Keratinocyte (primary cell): Measurements from ENCODE around the gene CSMD2. TPM values are rescaled to one million over a fixed set of nuclear protein-coding genes. Genes with fewer than 3 reads are reported as not detected.

Source experiments
- DNase-seq: peaks from one replicate; pipeline ENCODE4 v3.0.0-alpha.2; 2011; ENCODE audit warnings: low read depth, missing footprints, low spot score
- FAIRE-seq: peaks from 2 replicates; lab custom pipeline; 2011; peaks lifted over from hg19 to GRCh38; lab: Jason Lieb, UNC
- H2AFZ ChIP-seq: 2 replicates; pipeline ENCODE4 v1.6.0; 2012; ENCODE audit warnings: low read length, control low read depth, inconsistent platforms; ENCODE audit not compliant: control insufficient read depth
- H3K27ac ChIP-seq: 2 replicates; pipeline ENCODE4 v1.5.1; 2011; ENCODE audit warnings: low read length; ENCODE audit not compliant: control insufficient read depth, insufficient read depth
- H3K27me3 ChIP-seq: 3 replicates; pipeline ENCODE4 v1.6.0; 2011; ENCODE audit warnings: low read length; ENCODE audit not compliant: control insufficient read depth, insufficient read depth; ENCODE audit errors: extremely low read depth
- H3K36me3 ChIP-seq, 2 experiments: 2 replicates in 1 of 2; 3 replicates in 1 of 2; pipeline ENCODE4 v1.5.1; 2011; ENCODE audit warnings: low read length in 2 of 2, mild to moderate bottlenecking in 1 of 2; ENCODE audit not compliant: control insufficient read depth in 2 of 2, insufficient read depth in 2 of 2; ENCODE audit errors: extremely low read depth in 1 of 2
- H3K4me1 ChIP-seq: 3 replicates; pipeline ENCODE4 v1.5.1; 2011; ENCODE audit warnings: low read length; ENCODE audit not compliant: control insufficient read depth, insufficient read depth; ENCODE audit errors: extremely low read depth
- H3K4me2 ChIP-seq: 3 replicates; pipeline ENCODE4 v1.6.0; 2011; ENCODE audit warnings: low read depth, low read length; ENCODE audit not compliant: control insufficient read depth, insufficient read depth; ENCODE audit errors: extremely low read depth
- H3K4me3 ChIP-seq, 3 experiments: fragments of 200-600 bp in 1 of 3; sonication (generic) in 1 of 3; 2 replicates in 2 of 3; 3 replicates in 1 of 3; pipeline ENCODE4 v1.5.1; 2011 to 2016; ENCODE audit warnings: low read length in 3 of 3, mild to moderate bottlenecking in 3 of 3, control low read depth in 2 of 3, inconsistent platforms in 1 of 3, low read depth in 1 of 3, mixed read lengths in 1 of 3, mixed run types in 1 of 3, moderate library complexity in 1 of 3; ENCODE audit not compliant: control insufficient read depth in 2 of 3, insufficient read depth in 2 of 3; ENCODE audit errors: extremely low read depth in 1 of 3
- H3K79me2 ChIP-seq: 2 replicates; pipeline ENCODE4 v1.6.0; 2012; ENCODE audit warnings: low read length; ENCODE audit not compliant: control insufficient read depth, insufficient read depth
- H3K9ac ChIP-seq: 3 replicates; pipeline ENCODE4 v1.6.0; 2011; ENCODE audit warnings: low read length; ENCODE audit not compliant: control insufficient read depth, insufficient read depth; ENCODE audit errors: extremely low read depth
- H3K9me1 ChIP-seq: 3 replicates; pipeline ENCODE4 v1.6.0; 2011; ENCODE audit warnings: low read length; ENCODE audit not compliant: control insufficient read depth, insufficient read depth; ENCODE audit errors: extremely low read depth
- H3K9me3 ChIP-seq: 2 replicates; pipeline ENCODE4 v1.5.1; 2012; ENCODE audit warnings: low read depth, low read length; ENCODE audit not compliant: control insufficient read depth
- H4K20me1 ChIP-seq: 3 replicates; pipeline ENCODE4 v1.6.0; 2011; ENCODE audit warnings: low read length; ENCODE audit not compliant: control insufficient read depth, insufficient read depth; ENCODE audit errors: extremely low read depth
- CTCF ChIP-seq, 3 experiments: IDR thresholded peaks in 1 of 3; conservative IDR thresholded peaks in 1 of 3; optimal IDR thresholded peaks in 1 of 3; 2 replicates in 2 of 3; 3 replicates in 1 of 3; pipeline versions ENCODE3 to v1.5.1; 2011; ENCODE audit warnings: low read length in 3 of 3, mild to moderate bottlenecking in 3 of 3, moderate library complexity in 2 of 3, control low read depth in 1 of 3, inconsistent platforms in 1 of 3; ENCODE audit not compliant: insufficient read depth in 2 of 3; ENCODE audit errors: extremely low read depth in 1 of 3
- EZH2 ChIP-seq: IDR thresholded peaks from one replicate; pipeline ENCODE4 v1.6.1; 2012; ENCODE audit warnings: inconsistent platforms, mild to moderate bottlenecking, low read length, moderate library complexity
- dilution Hi-C: fragments of 300-500 bp; cut with MboI; formaldehyde crosslinking; loops from one replicate; pipeline ENCODE4 v1.7.0; 2020; ENCODE audit warnings: low sequenced_read_pairs; ENCODE audit not compliant: extremely low pct_ligation_motif_present
- polyA plus RNA-seq, 5 experiments: library from polyadenylated mRNA; depleted of rRNA in 3 of 5; stranded (reverse) in 3 of 5; stranded (forward) in 1 of 5; unstranded in 1 of 5; fragments of >200 nt; gene quantifications; 1 replicate in 1 of 5; 2 replicates in 3 of 5; 3 replicates in 1 of 5; pipeline versions ENCODE4 v1.2.1 to v1.2.3, GENCODE V29; 2011 to 2012; ENCODE audit warnings: missing spikeins in 2 of 5, low read depth in 1 of 5, low replicate concordance in 1 of 5

Gene CSMD2
- polyA plus RNA-seq, 1 donor (not counting 4 experiments of a cell fraction or from before 2014, with no cell fraction given): 2.0 TPM

DNA sequence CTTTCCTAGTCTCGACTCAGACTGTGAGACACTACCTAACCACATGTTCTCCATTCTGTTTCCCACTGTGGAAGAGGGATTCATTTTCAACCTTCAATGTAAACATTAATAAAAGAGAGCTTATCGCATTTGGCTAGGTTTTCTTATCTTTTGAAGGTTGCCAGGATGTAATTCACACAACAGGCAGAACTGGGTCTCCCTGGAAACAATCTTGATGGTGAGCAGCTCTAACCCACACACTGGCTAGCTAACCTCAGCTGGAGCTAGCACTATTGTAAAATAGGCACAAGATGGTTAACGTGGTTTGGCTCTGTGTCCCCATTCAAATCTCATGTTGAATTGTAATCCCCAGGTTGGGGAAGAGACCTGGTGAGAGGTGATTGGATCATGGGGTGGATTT lies 617.5 kb downstream of the CSMD2 start:
- H3K27me3 ChIP-seq: no peaks in the 10 kb centered on the region
- FAIRE-seq: no peak

GRCh38 chr1:33541966-33542365 lies 623.1 kb downstream of the CSMD2 start:
- no peaks in the 10 kb centered on the region for H4K20me1 ChIP-seq
- H3K27me3 ChIP-seq: peaks cover 4% of the 10 kb centered on the region
- H3K9me1 ChIP-seq: no peaks in the 10 kb centered on the region
- FAIRE-seq (no peak), DNase-seq (no peak)
- H3K36me3 ChIP-seq: no peaks in the 10 kb centered on the region
- H3K9me3 ChIP-seq: no peaks in the 10 kb centered on the region
- H3K4me1 ChIP-seq: no peaks in the 10 kb centered on the region
- no peaks in the 10 kb centered on the region for H3K79me2 ChIP-seq
- no peak overlapping the region for H3K9ac ChIP-seq
- H3K4me3 ChIP-seq: no peak overlapping the region
- dilution Hi-C loops: no loop called here
- TF ChIP-seq CTCF (optimal IDR thresholded peaks at IDR 0.05 in 1 of 3, IDR thresholded peaks at IDR 0.05 in 1 of 3, conservative IDR thresholded peaks at IDR 0.05 in 1 of 3; ENCODE audit: extremely low read depth in 1 of 3, insufficient read depth in 2 of 3, low read length in 3 of 3) (no peak), EZH2 (no peak)
- H3K27ac ChIP-seq: no peak overlapping the region
- no peak overlapping the region for H2AFZ ChIP-seq
- H3K4me2 ChIP-seq: no peak overlapping the region

More for the DNA sequence above, 617.5 kb downstream of the CSMD2 start:
- no peaks in the 10 kb centered on the region for H3K36me3 ChIP-seq
- H3K9ac ChIP-seq: no peak overlapping the region
- dilution Hi-C loops: no loop called here
- H3K27ac ChIP-seq: no peak overlapping the region
- no peaks in the 10 kb centered on the region for H3K4me1 ChIP-seq
- H3K4me3 ChIP-seq: no peak overlapping the region
- no peaks in the 10 kb centered on the region for H3K79me2 ChIP-seq
- H3K9me1 ChIP-seq: no peaks in the 10 kb centered on the region
- peaks cover 3% of the 10 kb centered on the region for H3K9me3 ChIP-seq
- DNase-seq: no peak
- H4K20me1 ChIP-seq: no peaks in the 10 kb centered on the region
- H3K4me2 ChIP-seq: no peak overlapping the region
- no peak overlapping the region for H2AFZ ChIP-seq
- no peak for TF ChIP-seq CTCF (optimal IDR thresholded peaks at IDR 0.05 in 1 of 3, IDR thresholded peaks at IDR 0.05 in 1 of 3, conservative IDR thresholded peaks at IDR 0.05 in 1 of 3; ENCODE audit: extremely low read depth in 1 of 3, insufficient read depth in 2 of 3, low read length in 3 of 3)
- no peak for TF ChIP-seq EZH2
